NCI-H1092 (cell line): ENCODE data around the gene EPS8L3.
"Not testable (repeated sequence)": the region's sequence is repeated elsewhere in the genome, so short reads cannot be mapped to it uniquely, and the experiment has no call there.

Experiments used
- DNase-seq: peaks from one replicate; lab custom pipeline; 2025; lab: John Stamatoyannopoulos, UW

The EPS8L3 gene

GRCh38 chr1:109733236-109733870 lies 30.4 kb downstream of the EPS8L3 start:
- DNase-seq = no peak

DNA sequence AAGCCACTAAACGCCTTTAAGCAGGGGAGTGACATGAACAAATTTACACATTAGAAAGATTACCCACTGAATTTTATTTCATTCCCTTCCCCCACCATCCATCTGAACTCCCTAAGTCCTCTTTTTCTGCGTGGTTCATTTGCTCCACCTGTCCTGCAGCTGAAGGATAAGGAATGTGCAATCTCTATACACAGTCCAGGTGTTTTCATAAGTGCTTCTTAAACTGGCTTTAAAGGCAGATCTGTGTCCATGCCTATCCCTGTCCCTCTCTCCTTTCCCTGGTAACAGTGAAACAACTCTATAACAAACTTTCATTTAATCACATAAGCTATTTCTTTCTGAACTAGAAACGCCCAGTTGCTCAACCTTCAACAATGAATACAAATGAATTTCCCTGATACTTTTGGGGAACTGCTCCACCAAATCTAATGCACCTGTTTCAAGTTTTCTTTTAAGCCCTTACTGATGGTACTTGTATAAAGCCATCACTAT lies 31.3 kb downstream of the EPS8L3 start:
- no peak for DNase-seq

DNA sequence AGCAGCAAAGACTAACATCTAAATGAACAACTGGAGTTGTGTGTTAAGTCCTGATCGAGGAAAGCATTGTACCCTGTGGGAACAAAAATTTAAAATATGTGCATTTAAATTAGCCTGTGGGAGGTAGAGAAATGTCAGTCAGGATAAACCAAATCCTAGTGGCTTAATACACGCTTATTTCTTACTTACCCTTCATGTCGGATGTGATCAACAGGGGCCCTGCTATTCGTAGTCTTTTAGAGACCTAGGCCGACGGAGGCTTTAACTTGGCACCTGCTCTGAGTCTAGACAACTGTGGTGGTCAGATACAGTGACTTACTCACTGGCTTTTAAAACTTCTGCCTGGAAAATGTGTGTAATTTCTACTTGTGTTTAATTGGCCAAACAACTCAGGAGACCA lies 33.1 kb downstream of the EPS8L3 start:
- DNase-seq = no peak

- no peak for DNase-seq
These were observed 34.9 kb downstream of the EPS8L3 start for GRCh38 chr1:109728870-109729269.

- no peak for DNase-seq
These were observed 36.9 kb downstream of the EPS8L3 start for GRCh38 chr1:109726728-109727373.

DNA sequence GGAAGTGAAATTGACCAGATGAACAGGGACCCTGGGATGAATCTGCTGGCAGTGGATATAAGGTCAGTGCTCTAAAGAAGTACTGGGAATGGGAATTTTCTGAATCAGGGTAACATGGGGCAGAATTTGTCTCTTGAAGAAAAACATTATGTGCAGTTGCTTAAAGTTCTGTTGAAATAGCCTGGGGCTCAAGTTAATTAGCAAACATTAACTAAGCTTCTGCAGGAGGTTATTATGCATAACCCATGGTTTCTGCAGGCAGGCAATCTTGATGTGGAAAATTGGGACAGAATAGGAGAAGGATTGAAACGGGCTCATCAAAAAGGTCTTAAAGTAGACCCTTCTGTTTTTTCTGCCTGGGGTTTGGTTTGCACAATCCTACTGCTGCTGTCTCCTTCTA lies 37.7 kb downstream of the EPS8L3 start:
- no peak for DNase-seq

DNA sequence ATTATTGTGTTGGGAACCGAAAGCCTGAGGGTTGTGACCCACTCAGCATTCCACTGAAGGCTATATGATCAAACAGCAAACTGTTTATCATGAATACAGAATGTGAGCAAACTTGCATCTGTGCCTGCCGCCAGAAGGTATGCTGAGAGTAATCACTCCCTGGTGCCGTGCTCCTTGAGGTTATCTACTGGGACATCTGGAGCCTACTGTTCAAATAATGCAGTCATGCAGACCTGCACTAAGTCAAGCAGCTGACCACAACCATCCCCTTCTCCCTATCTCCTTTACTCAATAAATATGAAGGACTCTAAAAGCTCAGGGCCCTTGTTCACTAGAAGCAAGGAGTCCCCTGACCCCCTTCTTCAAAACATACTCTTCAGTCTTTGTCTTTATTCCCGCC lies 38.2 kb downstream of the EPS8L3 start:
- DNase-seq = no peak

GRCh38 chr1:109724933-109725332 lies 38.8 kb downstream of the EPS8L3 start:
- DNase-seq = no peak

GRCh38 chr1:109722908-109723691 lies 40.6 kb downstream of the EPS8L3 start:
- no peak for DNase-seq

DNA sequence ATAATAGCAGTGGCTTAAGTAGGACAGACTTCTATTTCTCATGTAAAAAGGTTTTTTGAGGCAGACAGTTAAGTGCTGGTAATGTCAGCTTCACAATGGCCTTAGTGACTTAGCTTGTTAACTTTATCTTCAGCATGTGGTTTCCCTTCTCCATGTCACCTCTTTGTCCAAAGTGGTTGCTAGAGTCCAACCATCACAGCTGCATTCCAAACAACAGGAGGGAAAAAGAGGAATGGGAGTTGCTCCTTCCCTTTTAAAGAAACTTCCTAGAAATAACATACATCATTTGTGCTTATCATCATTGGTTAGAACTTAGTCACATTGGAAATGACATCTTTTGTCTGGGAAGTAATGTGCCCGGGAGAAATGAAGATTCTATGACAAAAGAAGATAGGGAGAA lies 41.8 kb downstream of the EPS8L3 start:
- DNase-seq = no peak

GRCh38 chr1:109721042-109721441 lies 42.7 kb downstream of the EPS8L3 start:
- no peak for DNase-seq

DNA sequence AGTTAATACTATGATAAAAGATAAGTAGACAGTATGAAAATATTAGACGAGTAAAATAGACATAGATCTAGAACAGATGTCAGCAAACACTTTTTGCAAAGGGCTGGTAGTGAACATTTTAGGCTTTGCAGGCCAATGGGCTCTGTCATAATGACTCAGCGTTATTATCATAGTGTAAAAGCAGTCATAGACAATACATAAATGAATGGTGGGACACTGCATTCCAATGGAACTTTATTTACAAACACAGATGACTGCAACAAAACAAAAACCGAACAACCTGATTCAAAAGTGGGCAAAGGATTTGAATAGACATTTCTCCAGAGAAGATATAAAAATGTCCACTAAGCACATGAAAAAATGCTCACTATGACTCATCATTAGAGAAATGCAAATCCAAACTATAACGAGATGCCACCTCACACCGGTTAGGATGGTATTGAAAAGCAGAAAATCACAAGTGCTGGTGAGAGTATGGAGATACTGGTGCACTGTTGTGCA lies 44.3 kb downstream of the EPS8L3 start:
- no peak for DNase-seq

DNA sequence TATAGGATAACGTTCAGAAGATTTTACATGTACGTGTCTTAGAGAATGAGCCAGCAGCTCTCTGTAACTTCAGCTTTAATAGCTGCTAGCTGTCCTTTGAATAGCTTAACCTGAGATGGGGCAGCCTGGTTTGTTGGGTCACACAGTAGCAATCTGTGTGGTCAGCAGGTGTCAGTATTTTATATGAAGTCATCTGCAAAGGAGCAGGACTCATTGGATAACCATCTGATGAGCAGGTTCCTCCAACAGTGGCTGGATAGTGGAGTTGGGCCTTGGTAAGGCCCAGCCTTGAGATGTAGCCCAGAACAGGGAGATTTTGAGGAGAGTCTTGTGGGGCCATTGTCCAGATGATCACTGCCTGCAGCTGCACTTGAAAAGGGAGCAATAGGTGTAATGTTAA lies 45.2 kb downstream of the EPS8L3 start:
- DNase-seq = no peak

- DNase-seq = no peak
These were observed 46.0 kb downstream of the EPS8L3 start for GRCh38 chr1:109717729-109718128.

GRCh38 chr1:109716570-109717090 lies 47.1 kb downstream of the EPS8L3 start:
- no peak for DNase-seq

- DNase-seq = no peak
These were observed 47.6 kb downstream of the EPS8L3 start for GRCh38 chr1:109716121-109716520.

GRCh38 chr1:109714661-109715372 lies 48.9 kb downstream of the EPS8L3 start:
- DNase-seq = no peak

DNA sequence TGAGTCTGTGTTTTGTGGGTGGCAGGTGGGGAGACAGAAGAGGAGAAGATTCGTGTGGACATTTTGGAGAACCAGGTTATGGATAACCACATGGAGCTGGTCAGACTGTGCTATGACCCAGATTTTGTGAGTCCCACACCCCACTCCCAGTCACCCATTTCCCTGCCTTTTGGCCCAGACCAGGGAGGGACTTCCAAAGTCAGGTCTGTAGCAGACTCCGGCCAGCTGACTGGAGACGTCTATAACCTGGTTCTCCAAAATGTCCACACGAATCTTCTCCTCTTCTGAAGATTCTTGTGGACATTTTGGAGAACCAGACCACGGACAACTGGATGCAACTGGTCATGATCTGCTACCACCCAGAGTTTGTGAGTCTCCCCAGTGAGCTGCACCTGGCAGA lies 50.1 kb downstream of the EPS8L3 start:
- DNase-seq = no peak

- no peak for DNase-seq
These were observed 51.3 kb downstream of the EPS8L3 start for GRCh38 chr1:109712321-109712864.

- DNase-seq = not testable (repeated sequence)
These were observed 52.0 kb downstream of the EPS8L3 start, which contains the start of gene GSTM5 for GRCh38 chr1:109711593-109712320. GSTM5 (plus strand) TSS chr1:109712251; CDS start chr1:109712313, 62 bp downstream.

- not testable (repeated sequence) for DNase-seq
These were observed 53.9 kb downstream of the EPS8L3 start for GRCh38 chr1:109709822-109710221.
